Retina (tissue), 1 donor: ENCODE measurements around the gene VSTM4.

Experiments
- DNase-seq: peaks from one replicate; pipeline ENCODE4 v3.0.0-alpha.2; 2016

The VSTM4 gene

GRCh38 chr10:49116509-49117375 lies 1.4 kb upstream of the VSTM4 start:
- no peak for DNase-seq

GRCh38 chr10:49115796-49116508 lies 630 bp upstream of the VSTM4 start:
- no peak for DNase-seq

- DNase-seq, result no peak
Observed at GRCh38 chr10:49114718-49115014, 656 bp downstream of the VSTM4 start.

- no peak for DNase-seq
Observed at GRCh38 chr10:49113741-49114141, 1.6 kb downstream of the VSTM4 start.

- no peak for DNase-seq
Observed at GRCh38 chr10:49112851-49113250, 2.5 kb downstream of the VSTM4 start.

GRCh38 chr10:49112098-49112497 lies 3.2 kb downstream of the VSTM4 start:
- no peak for DNase-seq

GRCh38 chr10:49111320-49111698 lies 4.0 kb downstream of the VSTM4 start:
- no peak for DNase-seq

GRCh38 chr10:49110684-49111319 lies 4.5 kb downstream of the VSTM4 start:
- no peak for DNase-seq

GRCh38 chr10:49109669-49110340 lies 5.5 kb downstream of the VSTM4 start:
- DNase-seq, result peak; percentile 41

- DNase-seq, result no peak
Observed at GRCh38 chr10:49108656-49109055, 6.7 kb downstream of the VSTM4 start.

GRCh38 chr10:49107887-49108267 lies 7.4 kb downstream of the VSTM4 start:
- DNase-seq, result no peak

- DNase-seq, result no peak
Observed at GRCh38 chr10:49107111-49107886, 8.0 kb downstream of the VSTM4 start.

GRCh38 chr10:49106451-49106850 lies 8.9 kb downstream of the VSTM4 start:
- no peak for DNase-seq

- no peak for DNase-seq
Observed at GRCh38 chr10:49105076-49105475, 10.2 kb downstream of the VSTM4 start.

GRCh38 chr10:49104323-49104722 lies 11.0 kb downstream of the VSTM4 start:
- DNase-seq, result no peak

GRCh38 chr10:49103761-49104160 lies 11.6 kb downstream of the VSTM4 start:
- no peak for DNase-seq

GRCh38 chr10:49099046-49099445 lies 16.3 kb downstream of the VSTM4 start:
- DNase-seq, result no peak

- no peak for DNase-seq
Observed at GRCh38 chr10:49096890-49097445, 18.4 kb downstream of the VSTM4 start.

GRCh38 chr10:49094646-49095045 lies 20.7 kb downstream of the VSTM4 start:
- DNase-seq, result no peak

GRCh38 chr10:49093922-49094321 lies 21.4 kb downstream of the VSTM4 start:
- no peak for DNase-seq

GRCh38 chr10:49092477-49092876 lies 22.8 kb downstream of the VSTM4 start:
- no peak for DNase-seq
